ENCODE data around the gene ZNHIT1.

Gene ZNHIT1

GRCh38 chr7:101218236-101219125 lies 516 bp downstream of the ZNHIT1 start:
- DNase-seq (ENCODE audit: low read depth) = no peak

- no peak for DNase-seq (ENCODE audit: low read depth)
These were observed 2.3 kb downstream of the ZNHIT1 start for GRCh38 chr7:101220295-101220694.

GRCh38 chr7:101222275-101222830 lies 4.4 kb downstream of the ZNHIT1 start:
- no peak for DNase-seq (ENCODE audit: low read depth)

- DNase-seq (ENCODE audit: low read depth) = no peak
These were observed 5.6 kb downstream of the ZNHIT1 start for GRCh38 chr7:101223528-101223927.

DNA sequence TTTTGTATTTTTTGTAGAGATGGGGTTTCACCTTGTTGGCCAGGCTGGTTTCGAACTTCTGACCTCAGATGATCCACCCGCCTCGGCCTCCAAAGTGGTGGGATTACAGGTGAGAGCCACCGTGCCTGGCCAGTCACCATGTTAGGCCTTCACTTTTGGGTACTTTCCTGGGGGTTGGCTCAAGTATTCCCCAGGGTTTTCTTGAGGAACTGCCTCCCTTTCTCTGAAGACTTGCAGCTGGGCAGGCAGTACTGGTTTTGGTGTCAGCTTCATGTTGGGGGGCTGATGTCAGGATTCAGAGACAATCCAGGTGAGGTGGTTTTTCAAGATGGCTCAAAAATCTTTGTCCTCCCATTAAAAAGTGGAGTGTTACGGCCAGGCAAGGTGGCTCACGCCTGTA lies 7.7 kb downstream of the ZNHIT1 start:
- DNase-seq (ENCODE audit: low read depth) = no peak

DNA sequence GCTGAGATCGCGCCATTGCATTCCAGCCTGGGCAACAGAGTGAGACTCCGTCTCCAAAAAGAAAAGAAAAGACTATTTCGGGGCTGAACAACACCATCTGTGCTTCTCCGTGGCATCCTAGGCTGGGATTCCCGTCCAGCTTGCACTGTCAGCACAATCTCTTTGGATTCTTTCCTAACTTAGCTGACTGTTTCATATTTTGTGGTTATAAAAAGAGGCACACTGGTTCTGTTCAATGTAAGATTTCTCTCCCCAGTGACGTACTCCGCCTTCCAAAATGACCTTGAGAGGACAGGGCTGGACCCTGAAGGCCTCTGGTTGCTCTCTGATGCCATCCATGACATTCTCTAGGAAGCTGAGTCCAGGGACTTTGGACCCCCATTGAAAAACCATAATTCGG lies 8.8 kb downstream of the ZNHIT1 start:
- DNase-seq (ENCODE audit: low read depth) = no peak

GRCh38 chr7:101231644-101232043 lies 13.7 kb downstream of the ZNHIT1 start:
- no peak for DNase-seq (ENCODE audit: low read depth)

DNA sequence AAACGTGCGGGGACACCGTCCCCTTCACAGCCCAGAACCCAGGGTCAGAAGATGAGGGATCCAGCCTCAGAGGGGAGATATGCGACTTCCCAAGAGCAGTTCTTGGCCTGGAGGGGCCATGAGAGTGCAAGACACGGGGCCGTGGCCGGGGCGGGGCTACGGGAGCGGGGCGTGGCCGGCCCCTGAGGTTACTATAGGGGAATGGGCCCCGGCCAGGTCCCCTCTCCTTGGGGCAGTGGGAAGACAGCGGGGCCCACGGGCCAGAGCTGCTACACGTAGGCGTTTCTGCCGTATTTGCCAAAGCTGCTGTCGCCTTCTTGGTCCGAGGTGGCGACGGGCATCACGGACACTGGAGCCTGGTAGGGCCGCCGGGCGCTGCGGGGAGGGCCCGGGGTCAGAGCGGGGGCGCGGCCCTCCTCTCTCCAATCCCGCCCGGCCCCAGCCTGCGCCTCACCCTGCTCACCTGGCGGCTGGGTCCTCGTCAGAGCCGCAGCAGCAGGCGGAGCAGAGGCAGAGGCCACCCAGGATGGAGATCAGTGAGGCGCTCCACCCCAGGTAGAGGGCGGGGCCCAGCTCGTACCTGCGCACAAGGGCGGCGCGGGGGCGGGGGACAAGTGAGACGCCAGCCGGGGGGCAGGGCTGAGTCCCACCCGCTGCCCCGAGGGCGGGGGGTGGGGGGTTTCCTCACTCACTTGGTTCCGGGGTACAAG lies 14.3 kb downstream of the ZNHIT1 start:
- DNase-seq (ENCODE audit: low read depth) = no peak

GRCh38 chr7:101233907-101234547 lies 16.1 kb downstream of the ZNHIT1 start:
- DNase-seq (ENCODE audit: low read depth) = no peak

DNA sequence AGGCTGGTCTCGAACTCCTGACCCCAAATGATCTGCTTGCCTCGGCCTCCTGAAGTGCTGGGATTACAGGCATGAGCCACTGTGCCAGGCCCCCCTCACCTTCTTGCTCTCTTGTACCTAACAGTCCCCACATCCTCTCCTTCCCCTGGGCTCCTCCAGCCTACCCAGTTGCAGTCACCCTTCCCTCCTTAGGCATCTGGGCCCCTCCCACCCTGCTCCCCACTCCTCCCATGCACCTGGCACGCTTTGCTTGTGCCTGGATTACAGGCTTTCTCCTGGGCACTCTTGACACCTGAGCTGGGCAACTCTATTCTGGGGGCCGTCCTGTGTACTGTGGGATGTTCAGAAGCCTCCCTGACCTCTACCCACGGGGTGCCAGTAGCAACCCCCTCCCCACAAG lies 16.7 kb downstream of the ZNHIT1 start:
- no peak for DNase-seq (ENCODE audit: low read depth)

- no peak for DNase-seq (ENCODE audit: low read depth)
These were observed 17.1 kb downstream of the ZNHIT1 start for GRCh38 chr7:101235050-101235449.

DNA sequence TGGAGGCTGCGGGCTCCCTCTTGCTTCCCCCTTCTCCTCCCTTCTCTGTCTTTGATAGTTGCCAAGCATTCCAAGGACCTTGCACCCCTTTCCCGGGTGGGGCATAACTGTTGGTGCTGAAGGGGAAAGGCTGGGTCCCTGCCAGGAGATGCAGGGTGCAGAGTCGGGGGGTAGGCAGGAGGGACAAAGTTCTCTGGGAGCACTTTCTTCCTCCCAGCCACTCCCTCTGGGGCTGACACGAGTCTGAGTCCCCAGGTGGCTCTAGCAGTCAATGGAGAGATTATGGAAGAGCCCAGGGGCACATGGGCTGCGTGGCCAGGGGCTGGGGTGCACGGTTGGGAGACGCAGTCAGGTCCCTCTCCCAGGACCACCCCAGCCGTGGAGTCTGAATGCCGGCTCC lies 17.6 kb downstream of the ZNHIT1 start:
- DNase-seq (ENCODE audit: low read depth) = no peak

GRCh38 chr7:101236292-101236835 lies 18.4 kb downstream of the ZNHIT1 start:
- no peak for DNase-seq (ENCODE audit: low read depth)

DNA sequence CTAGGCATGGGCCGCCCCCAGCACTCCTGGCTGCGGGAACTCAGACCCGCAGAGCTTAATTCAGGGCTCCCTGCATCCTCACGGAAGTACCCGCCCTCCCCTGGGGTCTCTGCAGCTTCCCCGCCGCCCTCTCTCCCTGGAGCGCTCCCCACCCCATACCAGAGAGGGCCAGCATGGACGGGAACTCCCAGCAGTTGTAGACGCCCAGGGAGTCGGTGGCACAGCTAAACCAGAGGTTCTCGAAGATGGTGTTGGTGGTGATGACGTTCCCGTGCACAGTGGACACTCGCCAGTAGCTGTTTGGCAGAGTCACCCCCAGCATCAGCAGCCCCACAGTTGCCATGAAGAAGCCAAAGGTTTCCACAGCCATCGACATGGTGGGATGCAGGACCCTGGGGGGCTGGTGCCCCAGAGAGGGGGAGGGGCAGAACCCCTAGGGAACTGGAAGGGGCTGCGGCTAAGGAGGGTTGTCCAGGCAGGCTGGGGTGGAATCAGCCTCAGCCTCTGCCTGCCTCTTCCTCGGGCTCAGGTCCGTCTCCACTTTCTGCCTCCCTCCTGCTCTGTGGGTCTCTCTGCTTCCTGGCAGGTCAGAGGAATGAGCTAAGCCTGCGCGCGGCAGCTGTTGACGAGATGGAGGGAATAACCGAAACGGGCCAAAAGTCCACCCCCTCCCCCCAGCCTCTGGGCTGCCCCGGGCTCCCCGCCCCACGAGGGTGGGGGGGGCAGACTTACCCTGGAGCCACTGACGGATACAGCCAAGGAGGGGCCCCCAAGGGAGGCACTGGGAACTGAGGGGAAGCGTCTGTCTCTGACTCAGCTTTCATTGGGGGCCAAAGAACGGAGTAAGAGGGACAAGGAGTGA lies 19.5 kb downstream of the ZNHIT1 start, which contains the start of gene CLDN15:
CLDN15 (minus strand) TSS at position 597 of the 862 bp plus-strand sequence; CDS start at position 376, 221 bp downstream.
- no peak for DNase-seq (ENCODE audit: low read depth)

GRCh38 chr7:101238226-101239182 lies 20.5 kb downstream of the ZNHIT1 start:
- DNase-seq (ENCODE audit: low read depth) = no peak

- no peak for DNase-seq (ENCODE audit: low read depth)
These were observed 21.4 kb downstream of the ZNHIT1 start for GRCh38 chr7:101239191-101239950.

DNA sequence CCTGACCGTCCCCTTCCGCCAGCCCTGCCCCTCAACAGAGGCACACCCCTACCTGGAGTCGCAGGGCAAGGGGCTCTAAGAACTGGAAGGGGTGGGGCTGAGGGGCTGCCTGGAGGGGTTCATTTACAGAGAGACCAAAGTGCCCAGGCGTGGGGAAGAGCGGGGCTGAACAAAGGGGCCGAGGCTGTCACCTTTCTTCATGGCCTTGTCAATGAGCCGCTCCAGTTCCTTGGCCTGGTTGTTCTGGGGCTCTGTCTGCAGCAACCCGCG lies 21.9 kb downstream of the ZNHIT1 start:
- DNase-seq (ENCODE audit: low read depth) = no peak

- no peak for DNase-seq (ENCODE audit: low read depth)
These were observed 22.5 kb downstream of the ZNHIT1 start for GRCh38 chr7:101240226-101241014.

GRCh38 chr7:101241015-101241363 lies 23.0 kb downstream of the ZNHIT1 start:
- DNase-seq (ENCODE audit: low read depth) = no peak
